Activated CD4-positive, CD25-positive, alpha-beta regulatory T cell treated with anti-CD3 and anti-CD28 coated beads, Interleukin-2, amount 50 U/mL, for 72 hours (primary cell): Measurements from ENCODE around the gene CCNJ.
"Not testable (repeated sequence)": the region's sequence is repeated elsewhere in the genome, so short reads cannot be mapped to it uniquely, and the experiment has no call there.

ENCODE experiments used
- DNase-seq: peaks from one replicate; pipeline ENCODE4 v3.0.0; 2021

CCNJ gene, protein sequence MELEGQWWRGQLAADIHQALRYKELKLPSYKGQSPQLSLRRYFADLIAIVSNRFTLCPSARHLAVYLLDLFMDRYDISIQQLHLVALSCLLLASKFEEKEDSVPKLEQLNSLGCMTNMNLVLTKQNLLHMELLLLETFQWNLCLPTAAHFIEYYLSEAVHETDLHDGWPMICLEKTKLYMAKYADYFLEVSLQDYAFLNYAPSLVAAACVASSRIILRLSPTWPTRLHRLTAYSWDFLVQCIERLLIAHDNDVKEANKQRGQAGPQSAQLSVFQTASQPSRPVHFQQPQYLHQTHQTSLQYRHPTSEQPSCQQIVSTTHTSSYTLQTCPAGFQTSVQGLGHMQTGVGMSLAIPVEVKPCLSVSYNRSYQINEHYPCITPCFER

DNA sequence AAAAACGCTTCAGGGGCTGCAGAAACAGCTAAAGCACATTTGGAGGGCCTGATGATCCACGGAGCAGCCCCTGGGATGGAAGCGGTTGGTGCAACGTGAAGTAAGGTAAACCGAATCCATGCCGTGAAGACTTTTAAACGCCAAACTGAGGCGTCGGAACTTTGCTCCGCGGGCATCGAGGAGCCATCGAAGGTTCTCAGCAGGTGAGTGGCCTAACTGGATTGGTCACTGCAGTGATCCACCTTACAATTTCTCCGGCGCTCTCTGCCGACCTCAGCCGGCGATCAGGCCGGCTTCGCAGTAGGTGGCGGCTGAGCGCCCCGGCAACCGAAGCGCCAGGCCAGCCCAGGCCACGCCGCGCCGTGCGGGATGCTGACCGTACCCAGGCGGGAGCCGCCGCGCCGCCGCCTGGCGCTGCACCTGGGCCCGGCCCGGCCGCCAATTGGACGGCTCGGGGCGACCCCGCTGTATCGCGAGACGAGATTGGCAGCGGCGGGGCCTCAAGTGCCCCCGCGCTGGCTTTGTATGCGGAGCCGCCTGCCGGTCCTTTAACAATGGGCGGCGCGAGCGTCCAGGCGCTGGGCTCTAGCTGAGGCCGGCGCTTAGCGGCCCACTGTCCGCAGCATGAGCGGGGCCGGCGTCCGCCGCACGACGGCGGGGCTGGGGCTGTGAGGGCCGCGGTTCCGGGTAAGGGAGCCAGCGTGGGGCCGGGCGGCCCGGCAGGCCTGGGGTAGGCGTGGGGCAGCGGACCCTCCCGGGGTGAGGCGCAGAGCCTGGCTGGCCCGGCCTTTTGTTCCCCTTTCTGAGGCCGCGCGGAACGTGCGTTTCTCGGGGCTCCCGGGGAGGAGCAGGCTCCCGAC, at the start of gene CCNJ:
TSS of gene CCNJ (plus strand) at position 551 of the 860 bp plus-strand sequence. CDS start 811 bp downstream, outside the sequence.
- DNase-seq, result peak; percentile 84

DNA sequence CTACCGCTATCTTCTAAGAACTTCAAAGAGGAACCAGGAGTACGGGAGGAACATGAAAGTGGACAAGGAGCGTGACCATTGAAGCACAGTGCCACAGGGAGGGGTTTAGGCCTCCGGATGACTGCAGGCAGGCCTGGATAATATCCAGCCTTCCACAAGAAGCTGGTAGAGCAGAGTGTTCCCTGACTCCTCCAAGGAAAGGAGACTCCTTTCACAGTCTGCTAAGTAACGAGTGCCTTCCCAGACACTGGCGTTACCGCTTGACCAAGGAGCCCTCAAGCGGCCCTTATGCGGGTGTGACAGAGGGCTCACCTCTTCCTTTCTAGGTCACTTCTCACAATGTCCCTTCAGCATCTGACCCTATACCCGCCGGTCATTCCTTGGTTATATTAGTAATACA, 49.0 kb upstream of the CCNJ start:
- not testable (repeated sequence) for DNase-seq

DNA sequence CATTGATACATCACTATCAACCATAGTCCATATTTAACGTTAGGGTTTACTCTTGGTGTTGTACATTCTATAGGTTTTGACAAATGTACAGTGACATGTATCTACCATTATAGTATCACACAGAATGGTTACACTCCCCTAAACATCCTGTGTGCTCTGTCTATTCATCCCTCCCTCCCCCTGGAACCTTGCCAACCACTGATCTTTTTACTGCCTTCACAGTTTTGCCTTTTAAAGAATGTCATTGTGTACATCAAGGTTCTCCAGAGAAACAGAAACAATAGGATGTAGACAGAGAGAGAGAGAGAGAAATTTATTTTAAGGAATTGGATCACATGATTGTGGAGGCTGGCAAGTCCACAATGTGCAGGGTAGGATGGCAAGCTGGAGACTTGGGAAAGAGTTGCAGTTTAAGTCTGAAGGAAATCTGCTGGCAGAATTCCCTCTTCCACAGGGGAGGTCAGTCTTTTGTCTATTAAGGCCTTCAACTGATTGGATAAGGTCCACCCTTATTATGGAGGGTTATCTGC, 45.1 kb upstream of the CCNJ start:
- no peak for DNase-seq

DNA sequence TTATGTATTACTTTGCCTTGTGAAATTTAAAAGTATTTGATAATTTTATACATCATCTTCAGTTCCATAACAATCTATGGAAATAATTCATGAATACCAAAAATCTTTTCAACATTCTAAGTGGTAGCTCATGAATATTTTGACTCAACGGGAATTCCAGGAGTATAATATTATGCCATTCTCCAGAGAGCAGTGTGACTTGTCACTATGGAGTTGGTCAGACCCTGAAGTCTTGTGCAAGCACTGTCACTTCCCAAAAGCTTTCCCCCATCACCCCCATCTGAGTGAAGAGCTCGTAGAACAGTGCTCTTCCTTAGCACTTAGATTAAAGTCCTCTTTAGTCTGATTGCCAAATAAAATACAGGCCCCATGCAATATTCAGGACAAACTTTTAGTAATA, 29.4 kb upstream of the CCNJ start:
- no peak for DNase-seq

DNA sequence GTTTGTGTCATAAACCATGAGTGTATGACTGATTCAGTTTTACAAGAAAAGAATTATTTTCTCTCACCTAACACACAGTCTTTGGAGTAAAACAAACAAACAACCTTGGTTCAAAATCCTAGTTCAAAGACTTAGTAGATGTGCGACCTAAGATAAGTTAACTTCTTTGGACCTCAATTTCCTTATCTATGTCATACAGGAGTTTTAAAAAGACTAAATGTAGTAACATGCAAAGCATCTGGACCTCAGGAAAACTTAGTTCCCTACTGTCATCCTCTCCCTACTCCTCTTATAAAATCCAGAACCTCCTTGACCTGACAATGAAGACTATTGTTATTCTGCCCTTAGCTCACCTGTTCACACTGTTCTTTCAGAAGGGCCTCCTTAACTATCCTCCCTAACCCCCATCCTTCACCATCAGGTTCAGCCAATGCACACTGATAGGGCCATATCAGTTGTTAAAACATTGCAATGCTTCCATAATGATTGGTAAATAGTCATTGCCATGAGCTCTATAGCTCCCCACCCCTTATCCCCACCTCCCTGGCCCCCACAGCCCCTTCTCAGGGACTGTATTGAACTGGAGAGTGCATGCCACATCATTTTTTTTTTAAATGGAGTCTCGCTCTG, 28.8 kb upstream of the CCNJ start:
- no peak for DNase-seq

DNA sequence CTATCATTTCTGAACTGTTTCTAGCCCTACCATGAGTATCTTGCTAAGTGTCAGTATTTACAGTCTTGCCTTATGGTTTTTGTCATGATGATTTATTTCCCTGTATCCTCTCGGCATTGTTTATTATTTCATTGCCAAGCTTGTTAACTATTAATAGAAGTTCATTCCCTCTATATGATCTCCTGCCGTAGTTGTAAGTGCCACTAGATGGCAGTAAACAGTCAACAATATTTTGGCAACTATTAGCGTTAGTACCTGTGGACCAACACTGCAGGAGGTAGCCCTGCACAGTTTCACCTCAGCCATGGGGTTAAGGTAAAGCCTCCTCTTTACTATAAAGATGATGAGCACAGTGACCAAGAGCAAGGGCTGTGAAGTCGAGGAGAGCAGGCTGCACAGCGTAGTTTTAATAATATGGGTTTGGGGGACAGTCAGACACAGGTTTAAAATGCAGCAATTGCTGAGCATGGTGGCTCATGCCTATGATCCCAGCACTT, 26.1 kb upstream of the CCNJ start:
- DNase-seq, result no peak

DNA sequence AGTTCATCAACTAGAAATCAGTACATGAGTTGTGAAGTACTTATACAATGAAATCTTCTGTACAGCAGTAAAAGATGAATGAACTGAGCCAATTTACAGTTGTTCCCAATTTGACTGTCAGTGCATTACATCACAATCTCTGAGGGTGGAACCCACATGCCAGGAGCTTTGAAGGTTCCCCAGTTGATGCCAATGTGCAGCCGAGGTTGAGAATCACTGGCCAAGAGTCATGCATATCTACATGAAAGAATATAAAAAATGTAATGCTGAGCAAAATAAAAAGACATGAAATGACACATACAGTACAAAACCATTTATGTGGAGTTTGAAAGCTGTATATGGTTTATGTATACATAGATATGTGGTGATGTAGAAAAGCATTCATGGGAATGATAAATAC, 22.1 kb upstream of the CCNJ start:
- no peak for DNase-seq

DNA sequence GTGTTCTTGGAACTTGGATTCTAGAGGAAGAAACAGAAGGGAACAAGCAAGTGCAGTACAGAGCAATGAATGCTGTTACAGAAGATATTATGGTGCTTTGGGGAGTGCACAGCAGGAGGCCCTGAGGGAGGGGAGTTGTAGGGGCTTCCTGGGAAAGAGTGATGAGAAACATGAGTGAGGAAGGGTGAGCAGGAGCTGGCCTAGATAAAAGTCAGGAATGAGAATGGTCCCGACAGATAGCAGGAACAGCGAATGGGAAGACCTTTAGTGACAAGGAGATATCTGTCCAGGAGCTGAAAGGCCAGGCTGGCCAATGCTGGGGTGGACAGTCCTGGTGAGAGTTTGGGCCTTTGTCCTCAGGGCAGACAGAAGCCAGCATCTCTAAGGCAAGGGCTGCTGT, 20.6 kb upstream of the CCNJ start:
- no peak for DNase-seq

DNA sequence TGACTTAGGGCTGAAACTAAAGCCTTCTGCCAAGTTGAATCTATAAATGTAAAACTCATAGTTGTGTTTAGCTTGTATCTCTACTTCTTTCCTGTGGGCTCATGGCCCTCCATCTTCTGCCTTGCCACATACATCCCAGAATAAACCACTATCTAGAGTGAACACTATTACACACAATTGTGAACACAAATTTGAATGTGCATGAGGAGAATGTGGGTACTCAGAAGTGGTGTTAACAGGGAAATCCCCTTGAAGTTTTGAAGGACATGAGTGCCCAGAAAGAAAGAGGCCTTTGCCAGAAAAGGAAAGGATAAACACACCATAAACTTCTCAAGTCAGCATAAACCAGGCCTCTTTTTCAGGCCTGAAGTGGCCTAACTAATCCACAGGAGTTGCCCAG, 20.2 kb upstream of the CCNJ start:
- DNase-seq, result no peak

DNA sequence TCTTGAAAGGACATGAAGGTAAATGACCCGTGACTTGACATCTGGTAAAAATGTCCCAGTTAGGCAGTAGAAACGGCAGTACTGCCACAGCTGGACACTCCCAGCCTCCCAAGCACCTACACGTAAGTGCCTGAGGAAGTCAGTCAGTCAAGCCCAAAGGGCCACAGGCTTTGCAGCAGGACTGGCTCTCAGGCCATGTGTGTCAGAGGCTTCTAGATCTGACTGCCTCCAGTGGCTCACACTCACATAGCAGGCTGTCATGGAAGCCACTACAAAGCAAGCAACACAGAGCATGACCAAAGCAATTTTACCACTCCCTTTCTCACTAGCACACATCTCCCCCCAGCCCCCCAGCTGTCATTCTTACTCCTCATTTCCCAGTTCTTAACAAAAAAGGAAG, 17.8 kb upstream of the CCNJ start:
- no peak for DNase-seq

DNA sequence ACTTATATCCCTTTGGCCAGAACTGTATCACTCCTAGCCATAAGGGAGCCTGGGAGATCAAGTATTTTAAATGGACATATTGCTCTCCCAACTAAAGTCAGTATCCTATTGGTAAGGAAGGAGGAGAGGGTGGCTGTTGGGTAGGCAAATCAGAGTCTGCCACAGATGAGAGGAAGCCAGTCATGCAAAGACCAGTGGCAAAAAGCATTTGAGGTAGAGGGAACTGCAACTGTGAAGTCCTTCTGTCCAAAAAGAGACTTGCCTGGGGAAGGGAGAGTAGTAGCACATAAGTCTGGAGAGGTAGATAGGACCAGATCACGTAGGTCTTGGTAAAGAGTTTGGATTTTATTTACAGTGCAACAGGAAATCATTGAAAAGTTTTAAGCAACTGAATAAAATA, 8.8 kb upstream of the CCNJ start:
- DNase-seq, result no peak

DNA sequence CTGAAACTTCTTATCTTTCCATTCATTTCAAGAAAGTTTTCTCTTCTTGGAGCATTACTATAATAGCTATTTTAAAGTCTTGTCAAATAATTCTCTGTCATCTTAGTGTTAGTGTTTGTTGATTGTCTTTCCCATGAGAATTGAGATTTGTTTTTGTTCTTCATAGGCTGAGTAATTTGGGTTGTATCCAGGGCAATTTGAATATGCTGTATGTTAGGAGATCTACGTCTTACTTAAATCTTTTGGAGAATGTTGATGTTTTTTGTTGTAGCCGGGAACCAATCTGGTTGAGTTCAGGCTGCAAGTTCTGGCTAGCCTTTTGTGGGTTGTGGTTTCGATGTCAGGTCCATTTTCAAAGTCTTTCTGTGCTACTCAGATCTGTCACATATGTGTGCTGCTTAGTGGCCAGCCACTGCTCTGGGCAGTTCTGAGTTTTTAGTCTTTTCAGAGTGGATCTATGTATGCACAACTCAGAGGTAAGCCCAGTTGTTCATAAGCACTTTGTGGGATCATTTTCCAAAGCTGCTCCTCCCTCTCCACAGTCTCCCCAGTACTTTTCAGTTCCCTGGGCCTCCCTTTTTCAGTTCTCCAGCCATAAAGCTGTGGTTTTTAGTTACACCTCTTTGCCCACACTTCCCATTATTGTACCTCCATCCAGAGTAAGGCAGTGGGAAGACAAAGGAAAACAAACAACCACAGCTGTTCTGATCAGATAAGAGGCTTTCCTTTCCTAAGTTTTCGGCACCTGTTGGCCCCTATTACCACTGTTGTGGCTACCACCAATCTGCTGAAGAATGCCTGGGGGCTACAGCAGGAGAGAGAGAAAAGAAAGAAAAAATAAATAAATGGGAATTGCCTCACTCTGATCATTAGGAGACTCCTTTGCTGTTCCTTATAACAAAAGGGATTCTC, 4.7 kb upstream of the CCNJ start:
- no peak for DNase-seq

DNA sequence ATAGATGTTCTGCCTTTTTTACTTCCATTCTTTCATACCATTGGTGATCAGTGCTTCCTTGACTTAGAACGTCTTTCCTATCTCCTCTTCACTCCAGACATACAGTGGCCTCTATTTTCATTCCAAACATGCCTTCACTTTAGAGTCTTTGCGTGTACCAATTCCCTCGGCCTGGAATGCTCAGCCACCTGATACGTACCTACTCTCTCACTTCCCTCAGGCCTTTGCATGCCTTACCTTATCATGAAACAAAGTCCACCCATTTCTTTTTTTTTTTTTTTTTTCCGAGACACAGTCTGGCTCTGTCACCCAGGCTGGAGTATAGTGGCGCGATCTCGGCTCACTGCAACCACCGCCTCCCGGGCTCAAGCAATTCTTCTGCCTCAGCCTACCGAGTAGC, 2.2 kb upstream of the CCNJ start:
- no peak for DNase-seq

DNA sequence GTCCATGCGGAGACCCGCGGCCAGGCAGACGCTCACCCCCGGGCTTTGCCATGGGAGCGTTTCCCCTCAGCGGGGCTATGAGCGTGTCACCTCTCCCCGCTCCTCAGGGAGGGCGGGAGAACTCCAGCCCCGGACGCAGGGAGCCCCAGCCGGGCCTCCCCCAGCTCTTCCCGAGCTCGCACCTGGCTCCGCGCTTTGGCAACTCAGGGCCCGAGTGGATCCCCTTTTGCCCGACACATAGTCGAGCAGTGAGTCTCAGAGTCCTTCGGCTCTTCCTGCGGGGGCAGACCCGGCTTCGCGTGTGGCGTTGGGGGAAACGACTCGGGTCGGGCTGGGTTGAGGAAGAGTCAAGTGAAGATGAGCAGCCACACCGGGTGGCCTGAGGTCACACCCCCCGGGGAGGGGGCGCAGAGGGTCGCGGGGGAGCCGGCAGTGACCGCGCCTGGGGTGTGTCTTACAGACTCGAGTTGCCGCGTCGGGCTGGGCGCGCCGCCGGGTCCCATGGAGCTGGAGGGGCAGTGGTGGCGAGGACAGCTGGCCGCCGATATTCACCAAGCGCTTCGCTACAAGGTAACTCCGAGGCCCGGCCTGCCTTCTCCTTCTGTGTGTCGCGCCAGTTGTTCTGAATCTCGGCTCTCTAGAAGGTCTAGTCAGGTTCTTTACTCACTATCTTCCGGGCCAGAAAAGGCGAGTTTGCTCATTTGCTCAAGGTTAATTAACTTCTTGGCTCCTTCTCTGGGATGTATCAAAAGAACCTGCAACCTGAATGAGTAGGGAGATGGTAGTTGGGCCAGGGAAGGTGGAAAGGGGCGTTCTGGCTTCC, 721 bp downstream of the CCNJ start:
- no peak for DNase-seq

DNA sequence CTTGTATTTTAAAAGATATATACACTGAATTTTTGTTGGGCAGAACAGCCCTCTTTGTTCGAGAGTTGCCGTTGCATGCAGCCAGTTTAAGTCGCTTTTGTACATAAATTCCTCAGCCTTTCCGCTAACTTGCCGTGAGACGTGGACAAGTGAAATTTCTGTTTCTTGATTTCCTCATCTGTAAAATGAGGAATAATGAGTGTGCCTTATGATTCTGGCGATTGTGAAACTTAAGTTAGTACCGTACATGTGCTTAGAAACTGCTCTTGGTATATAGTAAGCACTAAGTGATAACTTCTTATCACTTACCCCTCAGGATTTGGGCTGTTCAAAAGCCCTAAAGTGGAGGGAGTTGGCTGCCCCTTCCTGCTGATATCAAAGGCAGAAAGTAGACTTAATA, 1.4 kb downstream of the CCNJ start:
- DNase-seq, result no peak

DNA sequence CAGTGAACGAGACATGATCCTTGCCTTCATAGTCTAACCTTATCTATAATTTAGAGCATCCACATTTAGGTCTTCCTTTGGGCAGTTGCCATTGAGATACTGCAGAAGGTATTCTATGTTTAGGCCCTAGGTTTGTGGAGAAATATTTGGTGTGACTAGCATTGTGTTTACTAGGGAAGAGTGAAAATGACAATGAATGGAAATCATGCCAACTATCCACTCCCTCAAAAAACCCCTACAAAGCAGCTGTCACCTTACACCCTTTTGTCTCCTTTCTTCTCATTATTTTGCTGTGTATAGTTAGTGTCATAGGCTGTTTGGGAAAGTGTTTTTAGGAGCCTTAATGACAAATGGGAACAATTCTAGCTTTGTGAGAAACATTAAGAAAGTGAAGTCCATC, 3.2 kb downstream of the CCNJ start:
- DNase-seq, result no peak

DNA sequence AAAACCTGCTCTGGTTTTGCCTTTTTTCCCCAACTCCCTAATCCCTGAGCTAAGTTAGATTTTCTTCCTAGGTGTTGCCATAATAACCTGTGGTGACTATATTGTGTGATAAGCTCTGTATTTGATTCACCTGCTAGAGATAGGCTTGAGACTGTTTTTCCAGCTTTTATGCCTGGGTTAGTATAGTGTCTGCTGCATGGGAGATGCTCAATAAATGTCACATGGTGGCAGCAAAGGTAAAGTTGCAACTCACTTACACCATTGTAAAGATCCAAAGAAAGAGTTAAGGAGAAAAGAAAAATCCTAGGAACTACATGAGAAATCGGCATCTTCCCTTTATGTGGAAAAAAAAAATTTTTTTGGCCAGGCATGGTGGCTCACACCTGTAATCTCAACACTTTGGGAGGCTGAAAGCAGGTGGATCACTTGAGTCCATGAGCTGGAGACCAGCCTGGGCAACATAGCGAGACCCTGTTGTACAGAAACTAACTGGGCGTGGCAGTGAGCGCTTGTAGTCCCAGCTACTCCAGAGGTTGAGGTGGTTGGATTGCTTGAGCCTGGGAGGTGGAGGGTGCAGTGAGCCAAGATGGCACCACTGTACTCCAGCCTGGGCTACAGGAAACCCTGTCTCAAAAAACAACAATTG, 3.7 kb downstream of the CCNJ start:
- no peak for DNase-seq

DNA sequence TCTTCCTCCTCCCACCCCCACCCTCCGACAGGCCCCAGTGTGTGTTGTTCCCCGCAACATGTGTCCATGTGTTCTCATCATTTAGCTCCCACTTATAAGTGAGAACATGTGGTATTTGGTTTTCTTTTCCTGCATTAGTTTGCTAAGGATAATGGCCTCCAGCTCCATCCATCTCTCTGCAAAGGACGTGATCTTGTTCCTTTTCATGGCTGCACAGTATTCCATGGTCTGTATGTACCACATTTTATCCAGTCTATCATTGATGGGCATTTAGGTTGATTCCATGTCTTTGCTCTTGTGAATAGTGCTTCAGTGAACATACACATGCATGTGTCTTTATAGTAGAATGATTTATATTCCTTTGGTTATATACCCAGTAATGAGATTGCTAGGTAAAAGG, 4.5 kb downstream of the CCNJ start:
- not testable (repeated sequence) for DNase-seq

DNA sequence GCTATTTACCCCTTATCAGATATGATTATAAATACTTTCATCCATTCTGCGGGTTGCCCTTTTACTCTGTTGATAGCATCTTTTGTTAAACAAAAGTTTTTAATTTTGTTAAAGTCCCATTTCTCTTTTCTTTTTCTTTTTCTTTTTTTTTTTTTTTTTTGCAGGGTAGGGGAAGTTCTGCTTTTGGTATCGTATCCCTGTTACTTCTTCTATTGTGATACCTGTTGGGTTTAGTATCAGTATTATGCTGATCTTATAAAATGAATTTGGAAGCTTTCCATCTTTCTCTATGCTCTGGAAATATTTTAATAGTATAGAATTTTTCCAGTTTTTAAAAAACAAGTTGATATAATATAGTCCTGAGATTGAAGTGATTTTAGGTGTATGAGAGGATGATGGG, 6.0 kb downstream of the CCNJ start:
- no peak for DNase-seq

DNA sequence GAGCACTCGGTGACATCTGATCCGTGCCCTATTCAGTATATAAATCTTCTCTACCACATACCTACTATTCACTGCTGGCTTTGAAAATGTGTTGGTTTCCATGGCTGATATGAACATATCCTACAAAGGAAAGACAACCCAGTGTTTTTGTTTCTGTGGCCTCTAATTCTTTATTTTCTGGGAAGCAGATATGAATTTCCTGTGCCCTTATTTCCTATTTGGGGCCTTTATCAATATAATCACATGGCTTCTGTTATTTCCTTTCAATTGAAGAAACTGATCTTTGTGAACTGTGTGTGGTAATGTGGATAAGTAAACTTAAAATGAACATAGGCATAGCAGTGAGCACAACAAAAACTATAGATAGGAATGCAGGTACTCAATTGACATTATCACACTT, 10.6 kb downstream of the CCNJ start:
- no peak for DNase-seq

DNA sequence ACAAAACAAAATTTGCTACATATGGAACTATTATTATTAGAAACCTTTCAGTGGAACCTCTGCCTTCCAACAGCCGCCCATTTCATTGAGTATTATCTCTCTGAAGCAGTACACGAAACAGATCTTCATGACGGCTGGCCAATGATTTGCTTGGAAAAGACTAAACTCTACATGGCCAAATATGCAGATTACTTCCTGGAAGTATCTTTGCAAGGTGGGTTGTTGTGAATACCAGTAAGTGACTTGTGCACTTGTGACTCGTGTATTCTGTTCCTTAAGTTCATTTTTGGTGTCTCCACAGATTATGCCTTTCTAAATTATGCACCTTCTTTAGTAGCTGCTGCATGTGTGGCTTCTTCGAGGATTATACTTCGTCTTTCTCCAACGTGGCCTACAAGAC, 13.4 kb downstream of the CCNJ start:
- no peak for DNase-seq
